Naive thymus-derived CD4-positive, alpha-beta T cell (primary cell): ENCODE data around the gene NRXN3. TPM values are rescaled to one million over a fixed set of nuclear protein-coding genes. Genes with fewer than 3 reads are reported as not detected.

Experiments used
- ATAC-seq: fragments of 150-1000 bp; cut with Tn5 transposase; 2 replicates; pipeline ENCODE4 v1.10.0; 2021; ENCODE audit warnings: mild to moderate bottlenecking, moderate library complexity
- CTCF ChIA-PET: fragments of 350-600 bp; sonication (Branson Sonifier 250); formaldehyde crosslinking; loops from one replicate; lab custom pipeline; 2021; ENCODE audit warnings: antibody characterized with exemption; lab: Charles Lee
- POLR2A ChIA-PET: fragments of 350-600 bp; sonication (Branson Sonifier 250); formaldehyde crosslinking; loops from one replicate; lab custom pipeline; 2021; ENCODE audit warnings: antibody characterized with exemption, inconsistent platforms; lab: Charles Lee
- DNase-seq, 9 donors: peaks; one replicate each; pipeline versions ENCODE4 v3.0.0 to v3.0.0-alpha.2; 2020 to 2022; ENCODE audit warnings: mixed read lengths in 1 of 9
- H3K27ac ChIP-seq: one replicate; pipeline ENCODE4 v1.7.0; 2013; ENCODE audit warnings: mild to moderate bottlenecking, low read depth, low read length, moderate library complexity
- H3K27me3 ChIP-seq, 2 donors: one replicate each; pipeline ENCODE4 v1.7.0; 2013; ENCODE audit warnings: low read length in 2 of 2, mild to moderate bottlenecking in 2 of 2, moderate library complexity in 2 of 2; ENCODE audit not compliant: control insufficient read depth in 2 of 2, insufficient read depth in 2 of 2
- H3K36me3 ChIP-seq, 3 experiments: 1 replicate in 2 of 3; 2 replicates in 1 of 3; pipeline ENCODE4 v1.7.0; 2013; ENCODE audit warnings: low read length in 3 of 3, mild to moderate bottlenecking in 3 of 3, moderate library complexity in 1 of 3; ENCODE audit not compliant: insufficient read depth in 3 of 3, control insufficient read depth in 2 of 3
- H3K4me1 ChIP-seq, 2 donors: one replicate each; pipeline ENCODE4 v1.7.0; 2013; ENCODE audit warnings: low read length in 2 of 2, mild to moderate bottlenecking in 2 of 2, moderate library complexity in 1 of 2; ENCODE audit not compliant: control insufficient read depth in 2 of 2, insufficient read depth in 2 of 2
- H3K4me3 ChIP-seq: 2 replicates; pipeline ENCODE4 v1.7.0; 2013; ENCODE audit warnings: mild to moderate bottlenecking, low read length
- H3K9me3 ChIP-seq, 3 experiments: 1 replicate in 2 of 3; 2 replicates in 1 of 3; pipeline ENCODE4 v1.7.0; 2013; ENCODE audit warnings: low read length in 3 of 3; ENCODE audit not compliant: control insufficient read depth in 2 of 3
- H3K27ac Mint-ChIP-seq, 9 donors: one replicate each; pipeline ENCODE4 v1.8.0; 2020 to 2022; ENCODE audit warnings: mixed read lengths in 9 of 9, mild to moderate bottlenecking in 8 of 9, moderate library complexity in 5 of 9, inconsistent platforms in 2 of 9
- H3K27me3 Mint-ChIP-seq, 5 donors: one replicate each; pipeline ENCODE4 v1.8.0; 2021 to 2022; ENCODE audit warnings: mixed read lengths in 5 of 5, mild to moderate bottlenecking in 1 of 5
- H3K36me3 Mint-ChIP-seq, 5 donors: one replicate each; pipeline ENCODE4 v1.8.0; 2020 to 2022; ENCODE audit warnings: mixed read lengths in 5 of 5, mild to moderate bottlenecking in 3 of 5, inconsistent platforms in 1 of 5
- H3K4me1 Mint-ChIP-seq, 7 donors: one replicate each; pipeline ENCODE4 v1.8.0; 2020 to 2022; ENCODE audit warnings: mixed read lengths in 7 of 7, mild to moderate bottlenecking in 3 of 7, inconsistent platforms in 1 of 7
- H3K4me3 Mint-ChIP-seq, 10 donors: one replicate each; pipeline ENCODE4 v1.8.0; 2020 to 2022; ENCODE audit warnings: mild to moderate bottlenecking in 10 of 10, mixed read lengths in 10 of 10, moderate library complexity in 6 of 10, inconsistent platforms in 2 of 10
- H3K9me3 Mint-ChIP-seq, 11 donors: one replicate each; pipeline ENCODE4 v1.8.0; 2020 to 2022; ENCODE audit warnings: mixed read lengths in 11 of 11, mild to moderate bottlenecking in 4 of 11, inconsistent platforms in 1 of 11, moderate library complexity in 1 of 11
- intact Hi-C, 2 donors: fragments of 100-400 bp; cut with micrococcal nuclease; formaldehyde crosslinking; loops; one replicate each; pipeline ENCODE4 v1.15.1; 2023
- polyA plus RNA-seq, 2 donors: library from polyadenylated mRNA; unstranded; fragments of 300-500 nt; fragmentation: Illumina TruSeq; gene quantifications; one replicate each; pipeline ENCODE4 v1.2.3, GENCODE V29; 2021
- total RNA-seq, 6 experiments: library from RNA in 5 of 6; stranded (reverse) in 5 of 6; gene quantifications; 1 replicate in 5 of 6; 2 replicates in 1 of 6; pipeline ENCODE4 v1.2.3 and lab custom pipeline; 2021 to 2026

The NRXN3 gene
- total and polyA plus RNA-seq, 7 experiments from 2014 or later, result not detected

- CTCF ChIA-PET, result no interaction called here
- no peak overlapping the region for H3K4me3 ChIP-seq
- intact Hi-C loops, result no loop called here
- Mint-ChIP-seq H3K27me3 (no peaks in the 10 kb centered on the region), H3K36me3 (no peaks in the 10 kb centered on the region), H3K9me3 (peaks cover 1 to 22% (median 9%) of the 10 kb centered on the region in 11 donors), H3K4me3 (no peak overlapping the region), H3K4me1 (no peaks in the 10 kb centered on the region), H3K27ac (no peak overlapping the region)
- H3K27ac ChIP-seq, result no peak overlapping the region
- no peaks in the 10 kb centered on the region for H3K4me1 ChIP-seq
- POLR2A ChIA-PET, result no interaction called here
- H3K36me3 ChIP-seq, result no peaks in the 10 kb centered on the region
- DNase-seq (no peak), ATAC-seq (no peak)
- no peaks in the 10 kb centered on the region for H3K9me3 ChIP-seq
- H3K27me3 ChIP-seq, result no peaks in the 10 kb centered on the region
Observed at GRCh38 chr14:79916892-79917291, 1746.7 kb downstream of the NRXN3 start.
